Nephron progenitor cell (in vitro differentiated cells): ENCODE data around the gene FMNL2.

Experiments used
- DNase-seq: peaks from one replicate; pipeline ENCODE4 v3.0.0; 2021
- H3K27ac Mint-ChIP-seq: 2 replicates; pipeline ENCODE4 v1.8.0; 2021; ENCODE audit warnings: mild to moderate bottlenecking, moderate library complexity, mixed read lengths
- H3K27me3 Mint-ChIP-seq: 2 replicates; pipeline ENCODE4 v1.8.0; 2021; ENCODE audit warnings: mild to moderate bottlenecking, low read depth, mixed read lengths; ENCODE audit not compliant: poor library complexity
- H3K36me3 Mint-ChIP-seq: 2 replicates; pipeline ENCODE4 v1.8.0; 2021; ENCODE audit warnings: low read depth, mixed read lengths
- H3K4me1 Mint-ChIP-seq: 2 replicates; pipeline ENCODE4 v1.8.0; 2021; ENCODE audit warnings: mixed read lengths
- H3K4me3 Mint-ChIP-seq: 2 replicates; pipeline ENCODE4 v1.8.0; 2021; ENCODE audit warnings: mild to moderate bottlenecking, moderate library complexity, mixed read lengths
- H3K9me3 Mint-ChIP-seq: 2 replicates; pipeline ENCODE4 v1.8.0; 2021; ENCODE audit warnings: mild to moderate bottlenecking, moderate library complexity, mixed read lengths
- TF ChIP-seq, protein P1 (sequence below): fragments of 200-600 bp; sonication (generic); IDR thresholded peaks from 2 replicates; pipeline ENCODE4 v1.5.0; 2021; ENCODE audit warnings: antibody characterized with exemption

The FMNL2 gene

GRCh38 chr2:152548111-152548875 lies 213.3 kb downstream of the FMNL2 start:
- peaks cover 46% of the 10 kb centered on the region for H3K36me3 Mint-ChIP-seq
- DNase-seq, result no peak
- no peaks in the 10 kb centered on the region for H3K9me3 Mint-ChIP-seq
- H3K27me3 Mint-ChIP-seq, result no peaks in the 10 kb centered on the region
- TF ChIP-seq, protein P1, sequence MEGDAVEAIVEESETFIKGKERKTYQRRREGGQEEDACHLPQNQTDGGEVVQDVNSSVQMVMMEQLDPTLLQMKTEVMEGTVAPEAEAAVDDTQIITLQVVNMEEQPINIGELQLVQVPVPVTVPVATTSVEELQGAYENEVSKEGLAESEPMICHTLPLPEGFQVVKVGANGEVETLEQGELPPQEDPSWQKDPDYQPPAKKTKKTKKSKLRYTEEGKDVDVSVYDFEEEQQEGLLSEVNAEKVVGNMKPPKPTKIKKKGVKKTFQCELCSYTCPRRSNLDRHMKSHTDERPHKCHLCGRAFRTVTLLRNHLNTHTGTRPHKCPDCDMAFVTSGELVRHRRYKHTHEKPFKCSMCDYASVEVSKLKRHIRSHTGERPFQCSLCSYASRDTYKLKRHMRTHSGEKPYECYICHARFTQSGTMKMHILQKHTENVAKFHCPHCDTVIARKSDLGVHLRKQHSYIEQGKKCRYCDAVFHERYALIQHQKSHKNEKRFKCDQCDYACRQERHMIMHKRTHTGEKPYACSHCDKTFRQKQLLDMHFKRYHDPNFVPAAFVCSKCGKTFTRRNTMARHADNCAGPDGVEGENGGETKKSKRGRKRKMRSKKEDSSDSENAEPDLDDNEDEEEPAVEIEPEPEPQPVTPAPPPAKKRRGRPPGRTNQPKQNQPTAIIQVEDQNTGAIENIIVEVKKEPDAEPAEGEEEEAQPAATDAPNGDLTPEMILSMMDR, result no peak
- H3K27ac Mint-ChIP-seq, result no peak overlapping the region
- peaks cover 27% of the 10 kb centered on the region for H3K4me1 Mint-ChIP-seq
- no peak overlapping the region for H3K4me3 Mint-ChIP-seq

DNA sequence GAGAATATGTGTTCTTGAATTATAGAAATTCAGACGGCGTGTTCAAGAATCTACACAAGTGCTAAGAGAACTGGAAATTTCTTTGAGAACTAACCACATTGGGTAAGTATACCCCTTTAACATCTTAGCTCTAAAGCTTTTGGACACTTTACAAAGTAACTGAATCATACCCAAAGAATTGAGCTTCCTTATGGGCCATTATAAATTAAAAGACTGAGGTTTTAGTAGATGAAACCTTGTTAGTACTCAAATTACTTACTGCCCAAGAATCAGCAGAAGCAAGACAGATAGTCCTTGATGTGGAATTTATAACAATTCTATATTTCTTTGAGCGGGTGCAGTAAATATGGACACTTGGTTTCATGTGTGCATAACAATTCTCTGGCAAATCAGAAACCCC lies 214.0 kb downstream of the FMNL2 start:
- TF ChIP-seq, protein P1, result no peak
- H3K4me1 Mint-ChIP-seq, result peaks cover 26% of the 10 kb centered on the region
- no peak overlapping the region for H3K27ac Mint-ChIP-seq
- H3K4me3 Mint-ChIP-seq, result no peak overlapping the region
- peaks cover 43% of the 10 kb centered on the region for H3K36me3 Mint-ChIP-seq
- DNase-seq, result no peak
- H3K27me3 Mint-ChIP-seq, result no peaks in the 10 kb centered on the region
- H3K9me3 Mint-ChIP-seq, result no peaks in the 10 kb centered on the region

- no peak for DNase-seq
- no peaks in the 10 kb centered on the region for H3K9me3 Mint-ChIP-seq
- H3K27me3 Mint-ChIP-seq, result no peaks in the 10 kb centered on the region
- TF ChIP-seq, protein P1, result no peak
- H3K36me3 Mint-ChIP-seq, result peaks cover 39% of the 10 kb centered on the region
- peaks cover 26% of the 10 kb centered on the region for H3K4me1 Mint-ChIP-seq
- no peak overlapping the region for H3K27ac Mint-ChIP-seq
- H3K4me3 Mint-ChIP-seq, result no peak overlapping the region
These were observed 214.4 kb downstream of the FMNL2 start for GRCh38 chr2:152549423-152549822.

- Mint-ChIP-seq H3K27me3 (no peaks in the 10 kb centered on the region), H3K9me3 (no peaks in the 10 kb centered on the region), H3K4me3 (no peak overlapping the region), H3K27ac (no peak overlapping the region), H3K4me1 (peaks cover 26% of the 10 kb centered on the region), H3K36me3 (peaks cover 29% of the 10 kb centered on the region)
- TF ChIP-seq, protein P1, result no peak
- no peak for DNase-seq
These were observed 215.4 kb downstream of the FMNL2 start for GRCh38 chr2:152550386-152550785.

DNA sequence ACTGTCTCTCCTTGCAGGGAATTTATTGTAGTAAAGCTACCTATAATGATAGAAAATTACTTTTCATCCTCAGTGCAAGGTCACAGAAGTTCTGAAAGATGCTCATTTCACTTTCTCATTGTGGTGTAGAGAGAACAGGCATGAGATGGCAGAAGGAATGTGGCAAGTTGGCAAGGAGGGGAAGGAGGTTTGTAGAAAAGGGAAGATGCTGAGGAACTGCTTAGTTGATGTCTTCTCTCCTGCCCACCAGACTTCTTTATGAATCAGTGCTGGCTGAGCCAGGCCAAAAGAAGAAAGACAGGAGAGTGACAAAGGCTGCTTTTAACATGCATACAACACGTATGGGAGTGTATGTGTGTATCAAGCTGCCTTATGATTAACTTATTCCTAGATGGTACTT lies 217.9 kb downstream of the FMNL2 start:
- Mint-ChIP-seq H3K36me3 (peaks cover 23% of the 10 kb centered on the region), H3K4me3 (no peak overlapping the region), H3K27ac (no peak overlapping the region), H3K27me3 (no peaks in the 10 kb centered on the region), H3K4me1 (peaks cover 13% of the 10 kb centered on the region), H3K9me3 (no peaks in the 10 kb centered on the region)
- no peak for DNase-seq
- TF ChIP-seq, protein P1, result no peak

DNA sequence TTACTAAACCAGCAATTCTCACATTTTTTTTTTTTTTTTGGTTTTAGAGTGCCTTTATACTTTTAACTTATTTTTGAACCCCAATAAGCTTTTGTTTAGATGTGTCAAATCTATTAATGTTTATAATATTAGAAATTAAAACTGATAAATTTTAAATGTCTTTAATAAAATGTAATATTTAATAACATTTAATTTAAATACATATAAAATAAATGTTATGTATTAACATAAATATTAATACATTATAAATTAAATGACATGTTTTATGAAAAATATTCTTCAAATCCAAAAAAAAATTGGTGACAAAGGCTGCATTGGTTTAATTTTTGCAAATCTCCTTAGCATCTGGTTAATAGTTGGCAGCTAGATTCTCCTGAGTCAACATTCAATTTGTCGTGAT lies 218.5 kb downstream of the FMNL2 start:
- Mint-ChIP-seq H3K4me1 (peaks cover 11% of the 10 kb centered on the region), H3K9me3 (no peaks in the 10 kb centered on the region), H3K4me3 (no peak overlapping the region), H3K27me3 (no peaks in the 10 kb centered on the region), H3K27ac (no peak overlapping the region), H3K36me3 (peaks cover 21% of the 10 kb centered on the region)
- TF ChIP-seq, protein P1, result no peak
- no peak for DNase-seq
